GM12892 (cell line): ENCODE results near the gene MYADM. TPM values are rescaled to one million over a fixed set of nuclear protein-coding genes. Genes with fewer than 3 reads are reported as not detected.
"Not testable (repeated sequence)": the region's sequence is repeated elsewhere in the genome, so short reads cannot be mapped to it uniquely, and the experiment has no call there.

Experiments
- DNase-seq: peaks from one replicate; pipeline ENCODE4 v3.0.0; 2011; ENCODE audit not compliant: insufficient read length
- FAIRE-seq: peaks from 2 replicates; lab custom pipeline; 2011; peaks lifted over from hg19 to GRCh38; lab: Jason Lieb, UNC
- POLR2A ChIP-seq: IDR thresholded peaks from 2 replicates; pipeline ENCODE4 v1.6.1; 2011; ENCODE audit warnings: low read depth, low read length, control low read depth
- POLR2AphosphoS5 ChIP-seq: IDR thresholded peaks from 2 replicates; pipeline ENCODE4 v1.6.1; 2011; ENCODE audit warnings: low read depth, low read length, control low read depth
- TAF1 ChIP-seq: IDR thresholded peaks from 2 replicates; pipeline ENCODE4 v1.6.1; 2011; ENCODE audit warnings: low read depth, mild to moderate bottlenecking, control low read depth, low read length, borderline replicate concordance
- polyA plus RNA-seq: library from polyadenylated mRNA; unstranded; fragments of >200 nt; gene quantifications from one replicate; pipeline ENCODE4 v1.2.1, GENCODE V29; 2012; ENCODE audit warnings: missing spikeins, inconsistent platforms; ENCODE audit not compliant: missing spikeins

The MYADM gene, protein sequence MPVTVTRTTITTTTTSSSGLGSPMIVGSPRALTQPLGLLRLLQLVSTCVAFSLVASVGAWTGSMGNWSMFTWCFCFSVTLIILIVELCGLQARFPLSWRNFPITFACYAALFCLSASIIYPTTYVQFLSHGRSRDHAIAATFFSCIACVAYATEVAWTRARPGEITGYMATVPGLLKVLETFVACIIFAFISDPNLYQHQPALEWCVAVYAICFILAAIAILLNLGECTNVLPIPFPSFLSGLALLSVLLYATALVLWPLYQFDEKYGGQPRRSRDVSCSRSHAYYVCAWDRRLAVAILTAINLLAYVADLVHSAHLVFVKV
- polyA plus RNA-seq, result 2.1 TPM

DNA sequence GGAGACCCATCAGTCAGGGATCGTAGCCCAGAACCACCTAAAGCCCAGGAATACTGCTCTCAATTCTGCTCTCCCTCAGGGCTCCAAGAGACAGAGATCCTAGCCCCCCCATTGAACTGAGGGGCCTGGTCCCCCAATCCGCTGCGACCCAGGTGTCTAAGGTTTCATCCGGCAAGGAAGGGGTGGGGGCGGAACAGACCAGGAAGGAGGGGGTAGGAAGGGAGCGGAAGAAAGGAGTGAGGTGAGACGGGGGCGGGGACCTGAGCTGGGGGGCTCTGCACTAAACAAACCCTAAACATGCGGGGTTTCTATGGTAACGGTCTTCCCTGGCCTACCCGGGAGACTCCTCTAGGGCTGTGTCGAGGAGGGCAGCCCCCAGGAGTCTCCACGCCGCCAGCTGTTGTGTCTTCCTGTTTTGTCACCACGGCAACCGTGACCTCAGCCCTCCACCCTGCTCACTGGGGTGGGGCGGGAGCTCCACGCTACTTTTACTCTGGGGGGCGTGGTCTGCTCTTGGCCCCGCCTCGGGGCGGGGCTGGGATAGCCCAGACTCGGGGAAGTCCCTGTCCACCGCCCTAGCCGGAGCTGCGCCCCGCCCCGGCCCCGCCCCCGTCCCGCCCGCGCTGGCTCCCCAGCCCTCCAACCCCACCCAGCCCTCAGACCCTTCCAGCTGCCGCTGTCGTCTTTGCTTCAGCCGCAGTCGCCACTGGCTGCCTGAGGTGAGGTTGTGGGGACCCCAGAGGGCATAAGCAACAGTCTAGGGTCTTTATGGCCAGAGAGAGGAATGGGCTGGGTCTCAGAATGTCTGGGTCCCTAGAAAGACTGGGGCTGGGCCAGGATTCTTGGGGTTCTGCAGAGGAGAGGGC is at the start of gene MYADM:
TSS of gene MYADM (plus strand) at position 659 of the 866 bp plus-strand sequence. CDS start 5,647 bp downstream, outside the sequence.
- FAIRE-seq, result no peak
- peak; percentile 77 for DNase-seq
- TF ChIP-seq POLR2AphosphoS5, result no peak
- TF ChIP-seq TAF1, result no peak
- TF ChIP-seq POLR2A, result no peak

DNA sequence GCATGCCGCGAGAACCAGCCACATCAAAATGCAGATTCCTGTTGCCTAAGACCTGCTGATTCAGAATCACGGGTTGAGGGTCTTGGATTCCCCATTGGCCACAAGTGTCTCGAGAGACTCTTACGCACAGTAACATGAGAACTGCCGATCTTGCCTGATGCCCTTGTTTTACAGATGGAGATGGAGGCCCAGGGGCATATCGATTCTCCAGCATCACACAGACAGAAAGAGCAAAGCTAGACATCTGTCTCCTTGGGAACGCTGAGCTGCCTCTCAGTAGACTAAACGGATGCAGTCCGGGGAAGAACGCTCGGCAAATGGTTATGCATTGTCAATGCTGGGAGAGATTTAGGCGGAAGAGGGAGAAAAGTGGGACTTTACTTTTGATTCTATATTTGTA is 48.9 kb upstream of the MYADM start:
- no peak for FAIRE-seq
- no peak for DNase-seq
- TF ChIP-seq TAF1, result no peak
- TF ChIP-seq POLR2A, result no peak
- no peak for TF ChIP-seq POLR2AphosphoS5

DNA sequence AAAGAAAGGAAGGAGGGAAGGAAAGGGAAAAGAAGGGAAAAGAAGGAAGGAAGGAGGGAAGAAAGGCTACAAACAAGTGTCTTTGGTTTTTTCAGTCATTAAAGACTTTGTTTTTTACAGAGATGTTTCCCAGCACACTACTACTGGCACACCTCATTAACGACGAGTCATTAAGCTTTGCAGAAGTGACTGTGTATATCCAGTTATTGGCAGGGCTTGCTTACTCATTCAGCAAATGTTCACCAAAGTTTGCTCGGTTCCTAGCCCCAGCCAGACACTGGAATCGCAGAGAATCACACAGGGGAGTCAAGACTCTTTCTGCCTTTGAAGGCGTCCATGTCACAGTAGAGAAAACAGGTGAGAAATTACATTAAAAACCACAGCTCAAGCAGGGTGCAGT is 47.8 kb upstream of the MYADM start:
- no peak for TF ChIP-seq TAF1
- TF ChIP-seq POLR2A, result no peak
- FAIRE-seq, result no peak

DNA sequence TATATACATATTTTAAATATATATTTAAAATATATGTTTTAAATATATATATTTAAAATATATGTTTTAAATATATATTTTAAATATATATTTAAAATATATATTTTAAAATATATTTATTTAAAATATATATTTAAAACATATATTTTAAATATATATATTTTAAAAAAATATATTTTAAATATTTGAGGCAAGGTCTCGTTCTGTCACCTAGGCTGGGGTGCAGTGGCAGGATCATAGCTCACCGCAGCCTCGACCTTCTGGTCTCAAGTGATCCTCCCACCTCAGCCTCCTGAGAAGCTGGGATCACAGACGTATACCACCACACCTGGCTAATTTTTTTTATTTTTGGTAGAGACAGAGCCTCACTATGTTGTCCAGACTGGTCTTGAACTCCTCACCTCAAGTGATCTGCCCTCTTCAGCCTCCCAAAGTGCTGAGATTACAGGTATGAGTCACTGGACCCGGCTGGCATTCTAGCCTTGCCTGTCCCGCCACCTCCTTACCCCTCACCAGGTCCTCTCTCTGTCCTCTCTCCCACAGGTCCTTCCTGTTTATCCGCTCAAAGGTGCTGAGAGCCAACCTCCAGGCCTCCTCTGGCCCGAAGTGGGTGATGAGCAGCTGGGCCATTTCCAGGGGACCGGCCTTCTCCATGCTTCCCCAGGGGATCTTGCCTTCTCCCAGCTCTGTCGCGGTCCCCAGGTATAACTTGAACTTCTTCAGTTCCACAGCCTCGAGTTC is 44.1 kb upstream of the MYADM start:
- FAIRE-seq, result no peak
- TF ChIP-seq TAF1 (no peak), POLR2A (no peak), POLR2AphosphoS5 (no peak)
- DNase-seq, result no peak

More for the DNA sequence above, 47.8 kb upstream of the MYADM start:
- no peak for DNase-seq

DNA sequence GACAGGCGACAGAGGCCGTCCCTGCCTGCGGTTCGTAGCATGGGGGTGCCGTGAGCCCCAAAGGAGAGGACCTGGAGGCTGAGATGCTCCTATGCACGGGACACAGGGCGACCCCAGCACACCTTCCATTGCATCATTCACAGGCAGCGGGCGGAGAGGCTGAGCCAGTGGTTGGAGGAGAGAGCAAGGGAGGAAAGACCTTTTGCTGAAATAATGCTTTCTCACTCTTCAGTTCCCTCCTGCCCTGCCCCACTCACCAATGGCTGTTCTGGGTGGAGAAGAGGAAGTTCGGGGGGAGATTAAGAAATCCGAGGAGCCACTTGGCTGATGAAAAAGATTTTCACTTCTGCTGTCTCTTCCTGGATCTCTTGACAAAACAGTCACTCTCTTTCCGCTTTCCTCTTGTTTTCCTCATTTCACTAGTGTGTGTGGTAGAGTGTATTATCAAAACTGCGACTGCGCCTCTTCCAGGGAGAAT is 43.5 kb upstream of the MYADM start, which contains the start of gene NLRP12:
TSS of gene NLRP12 (minus strand) at position 181 of the 478 bp plus-strand sequence. CDS start at position 41, 140 bp downstream.
- TF ChIP-seq TAF1 (no peak), POLR2A (no peak), POLR2AphosphoS5 (no peak)
- FAIRE-seq (no peak), DNase-seq (no peak)

DNA sequence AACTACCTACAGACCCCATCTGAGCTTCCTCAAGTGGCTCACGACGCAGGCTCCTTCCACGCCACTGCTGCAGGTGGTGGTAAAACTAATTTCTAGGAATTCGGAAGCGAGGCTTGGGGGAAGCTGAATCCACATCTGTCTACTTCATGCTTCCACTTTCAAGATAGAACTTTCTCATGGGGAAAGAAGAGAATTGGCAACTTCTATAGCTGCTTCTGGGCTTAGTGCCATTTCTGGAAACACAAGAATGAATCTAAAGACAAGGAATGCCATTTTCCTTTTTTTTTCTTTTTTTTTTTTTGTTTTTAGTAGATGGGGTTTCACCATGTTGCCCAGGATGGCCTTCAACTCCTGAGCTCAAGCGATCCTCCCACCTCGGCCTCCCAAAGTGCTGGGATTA is 40.8 kb upstream of the MYADM start:
- DNase-seq (no peak), FAIRE-seq (no peak)
- no peak for TF ChIP-seq TAF1
- TF ChIP-seq POLR2A, result no peak
- no peak for TF ChIP-seq POLR2AphosphoS5

DNA sequence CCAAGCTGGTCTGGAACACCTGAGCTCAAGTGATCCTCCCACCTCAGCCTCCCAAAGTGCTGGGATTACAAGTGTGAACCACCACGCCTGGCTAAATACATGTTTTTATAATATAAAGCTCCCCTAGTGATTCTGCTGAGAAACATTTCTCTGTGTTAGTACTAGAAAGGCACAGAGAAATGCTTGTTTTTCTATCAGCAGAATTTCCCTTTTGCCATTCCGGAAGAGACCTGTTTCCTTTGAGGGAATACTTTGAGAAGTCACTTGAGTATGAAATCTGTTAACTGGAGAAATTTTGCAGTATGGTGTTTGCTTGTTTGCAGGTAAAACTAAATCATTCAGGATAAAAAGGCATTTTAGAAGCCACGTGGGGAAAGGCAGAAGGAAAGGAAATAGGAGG is 39.2 kb upstream of the MYADM start:
- no peak for TF ChIP-seq TAF1
- no peak for TF ChIP-seq POLR2AphosphoS5
- no peak for TF ChIP-seq POLR2A
- no peak for DNase-seq

DNA sequence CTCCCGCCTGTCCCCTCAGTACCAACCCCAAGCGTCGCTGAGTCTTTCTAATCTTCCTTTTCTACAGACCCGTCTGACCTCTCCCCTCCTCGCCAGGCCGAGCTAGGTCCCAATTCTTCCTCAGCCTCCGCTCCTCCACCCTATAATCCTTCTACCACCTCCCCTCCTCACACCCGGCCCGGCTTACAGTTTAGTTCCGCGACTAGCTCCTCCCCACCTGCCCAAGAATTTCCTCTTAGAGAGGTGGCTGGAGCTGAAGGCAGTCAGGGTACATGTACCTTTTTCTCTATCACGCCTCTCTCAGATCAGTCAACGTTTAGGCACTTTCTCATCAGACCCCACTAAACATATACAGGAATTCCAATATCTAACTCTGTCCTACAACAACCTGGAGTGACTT is 34.8 kb upstream of the MYADM start:
- not testable (repeated sequence) for FAIRE-seq, DNase-seq

More for the DNA sequence above, 39.2 kb upstream of the MYADM start:
- FAIRE-seq, result no peak

DNA sequence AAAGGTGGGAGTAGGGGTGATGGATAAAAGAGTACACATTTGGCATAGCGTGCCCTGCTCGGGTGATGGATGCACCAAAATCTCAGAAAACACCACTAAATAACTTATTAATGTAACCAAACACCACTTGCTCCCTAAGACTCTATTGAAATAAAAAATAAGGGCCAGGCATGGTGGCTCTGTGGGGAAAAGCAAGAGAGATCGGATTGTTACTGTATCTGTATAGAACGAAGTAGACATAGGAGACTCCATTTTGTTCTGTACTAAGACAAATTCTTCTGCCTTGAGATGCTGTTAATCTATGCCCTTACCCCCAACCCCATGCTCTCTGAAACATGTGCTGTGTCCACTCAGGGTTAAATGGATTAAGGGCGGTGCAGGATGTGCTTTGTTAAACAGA is 29.2 kb upstream of the MYADM start:
- not testable (repeated sequence) for FAIRE-seq, DNase-seq

DNA sequence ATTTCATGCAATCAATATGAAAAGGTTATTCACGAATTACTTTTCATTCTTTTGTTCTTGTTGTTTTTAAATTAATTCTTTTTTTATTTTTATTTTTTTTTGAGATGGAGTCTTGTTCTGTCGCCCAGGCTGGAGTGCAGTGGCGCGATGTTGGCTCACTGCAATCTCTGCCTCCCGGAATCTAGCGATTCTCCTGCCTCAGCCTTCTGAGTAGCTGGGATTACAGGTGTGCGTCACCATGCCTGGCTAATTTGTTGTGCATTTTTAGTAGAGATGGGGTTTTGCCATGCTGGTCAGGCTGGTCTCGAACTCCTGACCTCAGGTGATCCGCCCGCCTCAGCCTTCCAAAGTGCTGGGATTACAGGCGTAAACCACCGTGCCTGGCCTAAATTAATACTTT is 27.4 kb upstream of the MYADM start:
- FAIRE-seq, DNase-seq: not testable (repeated sequence)

DNA sequence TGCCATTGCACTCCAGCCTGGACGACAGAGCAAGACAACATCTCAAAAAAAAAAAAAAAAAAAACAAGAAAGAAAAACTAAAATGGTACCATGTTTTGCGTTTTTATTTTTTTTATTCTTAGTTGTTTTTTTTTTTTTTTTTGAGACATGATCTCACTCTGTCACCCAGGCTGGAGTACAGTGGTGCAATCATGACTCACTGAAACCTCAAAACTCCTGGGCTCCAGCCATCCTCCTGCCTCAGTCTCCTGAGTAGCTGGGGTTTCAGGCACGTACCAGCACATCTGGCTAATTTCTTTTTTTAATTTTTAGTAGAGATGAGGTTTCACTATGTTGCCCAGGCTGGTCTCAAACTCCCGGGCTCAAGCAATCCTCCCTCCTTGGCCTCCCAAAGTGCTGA is 26.8 kb upstream of the MYADM start:
- not testable (repeated sequence) for DNase-seq, FAIRE-seq

DNA sequence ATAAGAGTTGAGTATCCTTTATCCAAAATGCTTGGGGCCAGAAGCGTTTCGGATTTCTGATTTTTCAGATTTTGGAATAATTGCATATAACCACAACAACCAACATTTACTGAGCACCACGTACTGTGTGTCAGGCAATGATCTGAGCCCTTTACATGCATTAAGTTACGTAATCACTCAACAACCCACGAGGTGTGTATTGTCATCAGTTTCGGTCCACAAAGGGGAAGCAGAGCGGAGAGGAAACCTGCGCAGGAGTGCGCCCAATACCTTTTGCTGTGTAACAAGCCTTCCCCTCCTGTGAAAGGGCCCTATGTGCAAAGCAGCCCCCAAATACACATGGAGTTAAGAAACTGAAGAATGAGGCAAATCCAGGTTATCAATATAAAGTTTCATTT is 22.8 kb upstream of the MYADM start:
- no peak for FAIRE-seq
- TF ChIP-seq TAF1 (no peak), POLR2AphosphoS5 (no peak), POLR2A (no peak)

More for the DNA sequence above, 22.8 kb upstream of the MYADM start:
- no peak for DNase-seq
